PFSK-1 (cell line): ENCODE results near the gene HOXB6.

Source experiments
- POLR2AphosphoS5 ChIP-seq: IDR thresholded peaks from 2 replicates; pipeline ENCODE4 v1.6.1; 2012; ENCODE audit warnings: low read depth, mild to moderate bottlenecking, control low read depth, low read length, moderate library complexity
- SIN3A ChIP-seq: IDR thresholded peaks from 2 replicates; pipeline ENCODE4 v1.6.1; 2012; ENCODE audit warnings: mild to moderate bottlenecking, low read length, moderate library complexity, borderline replicate concordance; ENCODE audit not compliant: insufficient read depth

GRCh38 chr17:48570325-48571023, 34.3 kb downstream of the HOXB6 start:
- TF ChIP-seq SIN3A, result no peak
- no peak for TF ChIP-seq POLR2AphosphoS5
